Fibroblast of the aortic adventitia (primary cell): Measurements from ENCODE around the gene SNED1. TPM values are rescaled to one million over a fixed set of nuclear protein-coding genes. Genes with fewer than 3 reads are reported as not detected.

Experiments
- DNase-seq: peaks from one replicate; pipeline ENCODE4 v3.0.0-alpha.2; 2010; ENCODE audit warnings: low read depth
- H3K4me3 ChIP-seq: 2 replicates; pipeline ENCODE4 v1.5.1; 2011; ENCODE audit warnings: low read depth, mild to moderate bottlenecking, control low read depth, low read length, moderate library complexity
- CTCF ChIP-seq: IDR thresholded peaks from 2 replicates; pipeline ENCODE4 v1.5.1; 2011; ENCODE audit warnings: mild to moderate bottlenecking, low read length, control low read depth, inconsistent platforms; ENCODE audit not compliant: insufficient read depth
- total RNA-seq: library from RNA; depleted of rRNA; stranded (reverse); fragments of >200 nt; gene quantifications from 2 replicates; pipeline ENCODE4 v1.2.3, GENCODE V29; 2012; ENCODE audit warnings: low replicate concordance

SNED1 gene
- total RNA-seq, 1 donor, result 77.5 TPM

DNA sequence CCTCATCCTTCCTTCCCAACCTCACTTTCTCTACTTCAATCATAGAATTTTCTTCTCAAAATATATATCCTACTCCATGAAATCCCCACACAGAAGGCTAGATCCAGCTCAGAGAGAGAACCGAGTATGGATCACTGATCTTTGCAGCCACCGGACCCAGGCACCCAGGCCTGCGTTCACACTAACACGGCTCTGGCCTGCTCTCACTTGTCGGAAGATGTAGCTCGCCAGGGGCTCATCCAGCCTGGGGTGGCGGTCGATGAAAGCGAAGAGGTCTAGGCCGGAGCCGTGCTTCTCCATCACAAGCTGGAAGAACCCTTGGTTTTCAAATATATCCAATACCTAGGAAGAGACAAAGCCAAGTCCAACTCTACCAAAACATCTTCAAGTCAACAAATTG is 116.4 kb downstream of the SNED1 start:
- no peak for TF ChIP-seq CTCF
- no peak overlapping the region for H3K4me3 ChIP-seq
- DNase-seq, result no peak

DNA sequence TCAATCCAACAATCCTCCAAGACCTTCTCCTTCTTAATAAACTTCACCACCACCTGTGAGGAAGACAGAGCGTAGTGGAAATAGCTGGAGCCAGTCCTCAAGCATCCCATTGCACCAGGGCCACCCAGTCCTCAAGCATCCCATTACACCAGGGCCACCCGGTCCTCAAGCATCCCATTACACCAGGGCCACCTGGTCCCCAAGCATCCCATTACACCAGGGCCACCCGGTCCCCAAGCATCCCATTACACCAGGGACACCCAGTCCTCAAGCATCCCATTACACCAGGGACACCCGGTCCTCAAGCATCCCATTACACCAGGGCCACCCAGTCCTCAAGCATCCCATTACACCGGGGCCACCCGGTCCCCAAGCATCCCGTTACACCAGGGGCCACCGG is 116.9 kb downstream of the SNED1 start:
- no peak for DNase-seq
- H3K4me3 ChIP-seq, result no peak overlapping the region
- TF ChIP-seq CTCF, result no peak

DNA sequence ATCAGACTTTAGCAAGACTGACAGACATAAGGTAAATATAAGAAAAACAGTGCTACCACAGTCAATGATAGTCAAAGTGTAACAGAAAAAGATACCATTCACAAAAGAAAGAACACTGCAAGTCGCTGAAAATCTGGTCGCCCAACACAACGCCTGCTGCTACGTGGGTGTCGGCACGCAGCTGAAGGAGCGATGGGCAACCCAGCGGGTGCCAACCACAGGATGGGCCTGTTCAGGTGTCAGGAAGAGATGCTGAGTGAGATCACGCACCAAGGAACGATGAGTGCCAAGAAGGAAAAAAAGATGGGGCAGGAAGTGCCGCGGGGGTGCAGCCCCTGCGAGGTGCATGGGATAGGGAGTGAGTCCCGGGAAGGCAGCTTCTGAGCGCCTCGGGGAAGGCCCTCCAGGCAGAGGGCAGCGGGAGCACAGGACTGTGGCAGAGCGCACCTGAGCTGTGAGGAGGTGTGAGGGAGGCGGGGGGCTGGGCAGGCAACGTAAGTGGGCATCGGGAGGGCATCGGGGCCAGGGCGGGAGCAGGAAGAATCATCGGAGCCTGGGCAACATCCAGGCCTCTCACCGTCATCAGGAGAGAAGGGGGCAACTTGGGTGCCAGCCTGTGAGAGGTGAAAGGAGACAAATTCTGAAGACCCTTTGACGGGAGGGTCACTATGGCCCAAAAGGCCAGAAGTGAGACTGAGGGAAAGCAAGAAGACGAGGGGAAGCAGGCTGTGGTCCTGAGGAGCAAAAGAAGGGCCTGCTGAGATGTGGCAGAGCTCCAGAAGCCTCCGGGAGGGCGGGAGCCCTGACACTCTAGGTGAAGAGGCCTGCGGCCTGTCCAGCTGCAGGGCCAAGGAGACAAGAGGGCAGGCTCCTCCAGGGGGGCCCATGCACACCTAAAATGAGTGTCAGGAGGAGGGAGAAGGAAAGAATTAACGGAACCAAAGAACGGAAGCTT is 118.5 kb downstream of the SNED1 start:
- no peak overlapping the region for H3K4me3 ChIP-seq
- no peak for DNase-seq
- no peak for TF ChIP-seq CTCF

DNA sequence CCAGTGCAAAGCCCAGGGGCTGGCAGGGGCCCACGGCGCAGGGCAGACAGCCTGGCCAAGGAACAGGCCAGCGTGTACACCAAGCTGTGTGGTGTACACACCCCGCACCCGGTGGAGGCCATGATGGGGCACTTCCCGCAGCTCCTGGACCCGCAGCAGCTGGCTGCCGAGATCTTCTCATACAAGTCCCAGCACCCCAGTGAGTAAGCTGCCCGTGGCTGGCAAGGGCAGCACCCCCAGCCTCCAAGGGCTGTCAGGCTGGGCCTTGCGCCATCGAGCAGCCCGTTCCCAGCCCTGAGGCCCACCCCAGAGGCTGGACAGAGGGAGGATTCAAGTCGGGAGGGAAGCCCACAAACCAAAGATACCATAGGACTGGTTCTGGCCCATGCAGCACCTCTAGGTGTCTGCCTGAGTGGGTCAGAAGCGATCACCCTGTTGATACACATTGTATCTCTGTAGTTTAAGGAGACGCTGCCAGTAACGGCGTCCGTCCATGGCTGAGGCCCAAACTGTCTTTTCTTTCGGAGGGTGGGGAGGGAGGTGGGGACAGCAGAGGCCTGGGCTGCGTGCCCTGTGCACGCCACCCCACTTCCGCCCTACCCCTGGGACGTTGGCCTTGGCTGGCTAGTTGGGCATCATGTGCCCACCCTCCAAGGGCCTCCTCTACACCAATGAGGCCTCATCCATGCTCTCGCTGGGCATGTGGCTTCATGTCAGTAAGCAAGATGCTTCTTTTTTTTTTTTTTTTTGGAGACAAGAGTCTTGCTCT is 120.5 kb downstream of the SNED1 start:
- DNase-seq, result no peak
- no peak for TF ChIP-seq CTCF
- H3K4me3 ChIP-seq, result no peak overlapping the region

DNA sequence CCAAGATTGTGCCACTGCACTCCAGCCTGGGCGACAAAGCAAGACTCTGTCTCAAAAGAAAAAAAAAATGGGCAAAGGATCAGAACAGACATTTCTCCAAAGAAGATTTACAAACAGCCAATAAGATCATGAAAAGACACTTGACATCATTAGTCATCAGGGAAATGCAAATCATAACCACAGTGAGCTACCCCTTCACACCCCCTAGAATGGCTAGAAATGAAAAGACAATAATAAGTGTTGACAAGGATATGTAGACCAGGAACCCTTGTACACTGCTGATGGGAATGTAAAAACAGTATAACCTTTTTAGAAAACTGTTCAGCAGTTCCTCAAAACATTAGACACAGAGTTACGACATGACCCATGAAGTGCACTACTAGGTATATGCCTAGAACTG is 122.0 kb downstream of the SNED1 start:
- no peak overlapping the region for H3K4me3 ChIP-seq
- no peak for DNase-seq
- TF ChIP-seq CTCF, result no peak

DNA sequence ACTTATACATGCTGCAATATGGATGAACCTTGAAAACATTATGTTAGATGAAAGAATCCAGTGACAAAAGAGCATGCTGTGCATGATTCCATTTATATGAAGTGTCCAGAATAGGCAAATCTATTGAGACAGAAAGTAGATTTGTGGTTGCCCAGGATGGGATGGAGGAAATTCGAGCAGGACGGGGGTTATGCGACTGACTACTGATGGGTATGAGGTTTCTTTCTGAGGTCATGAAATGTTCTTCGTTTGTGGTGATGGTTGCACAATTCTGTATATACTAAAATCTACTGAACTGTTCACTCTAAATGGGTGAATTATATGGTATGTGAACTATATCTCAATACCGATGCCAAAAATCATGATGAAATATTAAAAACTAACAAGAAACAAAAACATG is 122.6 kb downstream of the SNED1 start:
- no peak overlapping the region for H3K4me3 ChIP-seq
- no peak for TF ChIP-seq CTCF
- DNase-seq, result no peak
